Pulmonary artery endothelial cell (primary cell): ENCODE measurements around the gene ACTR3. TPM values are rescaled to one million over a fixed set of nuclear protein-coding genes. Genes with fewer than 3 reads are reported as not detected.
"Not testable (repeated sequence)": the region's sequence is repeated elsewhere in the genome, so short reads cannot be mapped to it uniquely, and the experiment has no call there.

Experiments
- DNase-seq: peaks from one replicate; pipeline ENCODE4 v3.0.0-alpha.2; 2011; ENCODE audit warnings: low read depth, low spot score
- total RNA-seq: library from RNA; depleted of rRNA; stranded (reverse); fragments of >200 nt; gene quantifications from 2 replicates; pipeline ENCODE4 v1.2.3, GENCODE V29; 2014

The ACTR3 gene
- total RNA-seq, 1 donor from 2014 or later: 317 TPM

DNA sequence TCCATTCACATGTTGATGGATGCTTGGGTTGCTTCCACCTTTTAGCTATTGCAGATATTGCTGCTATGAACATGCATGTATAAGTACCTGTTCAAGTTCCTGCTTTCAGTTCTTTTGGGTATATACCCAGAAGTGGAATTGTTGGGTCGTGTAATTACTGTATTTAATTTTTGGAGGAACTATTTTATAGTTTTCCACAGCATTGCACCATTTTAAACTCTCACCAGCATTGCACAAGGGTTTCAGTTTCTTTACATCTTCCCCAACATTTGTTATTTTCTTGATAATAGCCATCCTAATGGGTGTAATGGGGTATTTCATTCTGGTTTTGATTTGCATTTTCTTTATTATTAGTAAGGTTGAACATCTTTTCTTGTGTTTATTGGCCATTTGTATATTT is 16.0 kb downstream of the ACTR3 start:
- no peak for DNase-seq

DNA sequence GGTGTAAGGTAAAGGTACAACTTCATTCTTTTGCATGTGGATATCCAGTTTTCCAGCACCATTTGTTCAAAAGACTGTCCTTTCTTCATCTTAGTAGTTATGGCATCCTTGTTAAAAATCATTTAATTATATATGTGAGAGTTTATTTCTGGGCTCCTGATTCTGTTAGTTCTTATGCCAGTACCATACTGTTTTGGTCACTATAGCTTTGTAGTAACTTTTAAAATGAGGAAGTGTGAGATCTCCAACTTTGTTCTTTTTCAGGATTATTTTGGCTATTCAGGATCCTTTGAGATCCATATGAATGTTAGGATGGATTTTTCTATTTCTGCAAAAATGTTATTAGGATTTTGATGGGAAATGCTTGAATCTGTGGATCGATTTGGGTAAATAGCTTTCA is 16.8 kb downstream of the ACTR3 start:
- no peak for DNase-seq

DNA sequence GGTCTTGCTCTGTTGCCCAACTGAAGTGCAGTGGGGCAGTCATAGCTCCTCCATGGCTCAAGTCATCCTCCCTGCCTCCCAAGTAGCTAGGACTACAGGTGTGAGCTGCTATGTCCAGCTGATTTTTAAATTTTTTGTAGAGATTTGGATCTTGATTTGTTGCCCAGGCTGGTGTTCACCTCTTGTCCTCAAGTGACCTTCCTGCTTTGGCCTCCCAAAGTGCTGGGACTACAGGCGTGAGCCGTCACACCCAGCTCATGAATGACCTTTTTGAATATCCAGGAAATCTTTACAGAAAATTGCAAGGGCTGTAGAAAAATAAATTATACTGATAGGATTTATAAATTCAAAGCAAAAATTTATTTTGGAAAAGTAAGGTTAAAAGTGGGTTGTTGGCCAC is 17.4 kb downstream of the ACTR3 start:
- no peak for DNase-seq

DNA sequence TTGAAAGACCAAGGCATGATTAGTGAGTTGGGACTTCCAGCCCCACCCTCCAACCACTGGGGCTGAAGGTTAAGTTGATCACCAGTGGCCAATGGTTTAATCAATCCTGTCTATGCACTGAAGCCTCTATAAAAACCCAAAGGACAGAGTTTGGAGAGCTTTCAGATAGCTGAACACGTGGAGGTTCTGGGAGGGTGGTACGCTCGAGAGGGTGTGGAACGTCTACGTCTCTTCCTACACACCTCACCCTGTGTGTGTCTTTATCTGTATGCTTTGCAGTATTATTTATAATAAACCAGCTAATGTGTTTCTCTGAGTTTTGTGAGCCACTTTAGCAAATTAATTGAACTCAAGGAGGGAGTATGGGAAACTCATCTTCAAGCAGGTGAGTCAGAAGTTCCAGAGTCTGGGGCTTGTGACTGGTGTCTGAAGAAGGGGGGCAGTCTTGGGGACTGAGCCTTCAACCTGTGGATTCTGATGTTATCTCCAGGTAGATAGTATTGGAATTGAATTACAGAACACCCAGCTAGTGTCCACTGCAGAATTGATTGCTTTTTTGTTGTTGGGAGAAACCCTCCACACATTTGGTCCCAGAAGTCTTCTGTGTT is 20.3 kb downstream of the ACTR3 start:
- DNase-seq: no peak

DNA sequence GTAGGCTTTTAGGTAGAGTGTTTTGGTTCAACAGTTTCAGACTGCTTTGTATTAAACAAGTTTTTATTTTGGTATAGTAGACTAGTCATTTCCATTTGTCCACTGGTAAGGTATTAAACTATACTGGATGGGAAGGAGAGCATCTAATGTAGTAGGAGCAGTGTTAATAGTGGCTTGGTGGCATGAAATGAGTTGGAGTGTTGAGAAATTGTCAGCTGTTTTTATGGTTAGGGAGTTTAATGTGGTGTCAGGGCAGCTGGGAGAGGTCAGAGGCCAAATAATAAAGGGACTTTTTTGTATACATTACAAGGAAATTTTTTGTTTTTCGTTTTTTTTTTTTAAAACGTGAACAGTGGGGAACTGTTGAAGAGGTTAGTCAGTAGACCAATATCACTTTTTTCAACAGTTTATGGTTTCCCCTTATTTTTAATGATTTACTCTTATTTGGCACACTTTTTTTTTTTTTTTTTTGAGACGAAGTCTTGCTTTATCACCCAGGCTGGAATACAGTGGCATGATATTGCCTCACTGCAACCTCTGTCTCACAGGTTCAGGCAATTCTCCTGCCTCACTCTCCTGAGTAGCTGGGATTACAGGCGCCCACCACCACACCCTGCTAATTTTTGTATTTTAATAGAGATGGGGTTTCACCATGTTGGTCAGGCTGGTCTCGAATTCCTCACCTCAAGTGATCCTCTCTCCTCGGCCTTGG is 21.2 kb downstream of the ACTR3 start:
- DNase-seq: no peak

DNA sequence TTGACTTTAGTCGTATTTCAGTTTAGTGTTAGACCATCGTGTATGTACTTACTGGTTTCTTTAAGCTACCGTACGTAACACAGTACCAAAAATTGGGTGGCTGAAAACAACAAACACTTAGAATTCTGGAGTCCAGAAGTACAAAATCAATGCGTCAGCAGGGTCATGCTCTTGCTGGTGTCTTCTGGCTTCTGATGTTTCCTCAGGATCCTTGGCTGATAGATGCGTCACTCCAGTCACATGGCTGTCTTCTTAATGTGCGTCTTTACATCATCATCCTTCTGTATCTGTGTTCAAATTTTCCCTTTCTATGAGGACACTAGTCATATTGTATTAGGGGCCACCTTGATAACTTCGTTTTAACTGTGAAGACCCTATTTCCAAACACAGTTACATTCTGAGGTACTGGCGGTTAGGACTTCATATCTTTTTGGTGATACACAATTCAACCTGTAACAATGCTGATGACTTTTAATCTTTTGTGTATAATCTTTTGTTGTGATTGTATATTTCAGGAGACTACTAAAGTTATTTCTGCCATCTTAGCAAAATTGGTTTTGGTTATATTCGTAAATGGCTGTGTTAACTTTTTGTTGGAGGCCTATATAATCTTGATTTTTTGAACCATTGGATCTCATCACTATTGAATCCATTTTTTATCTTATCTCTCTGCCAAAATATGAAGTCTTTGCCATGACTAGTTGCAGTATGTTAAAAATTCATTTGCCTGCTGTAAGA is 25.4 kb downstream of the ACTR3 start:
- no peak for DNase-seq

DNA sequence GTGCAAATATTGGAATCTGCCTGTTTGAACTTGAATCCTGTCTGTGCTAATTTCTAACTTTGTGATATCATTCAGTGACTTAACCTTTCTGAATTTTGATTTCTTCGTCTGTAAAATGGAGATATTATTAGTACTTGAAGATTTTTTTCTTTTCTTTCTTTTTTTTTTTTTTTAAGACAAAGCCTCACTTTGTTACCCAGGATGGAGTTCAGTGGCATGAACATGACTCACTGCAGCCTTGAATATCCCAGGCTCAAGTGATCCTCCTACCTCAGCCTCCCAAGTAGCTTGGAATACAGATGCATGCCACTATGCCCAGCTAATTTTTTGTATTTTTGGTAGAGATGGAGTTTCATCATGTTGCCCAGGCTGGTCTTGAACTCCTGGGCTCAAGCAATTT is 28.3 kb downstream of the ACTR3 start:
- no peak for DNase-seq

DNA sequence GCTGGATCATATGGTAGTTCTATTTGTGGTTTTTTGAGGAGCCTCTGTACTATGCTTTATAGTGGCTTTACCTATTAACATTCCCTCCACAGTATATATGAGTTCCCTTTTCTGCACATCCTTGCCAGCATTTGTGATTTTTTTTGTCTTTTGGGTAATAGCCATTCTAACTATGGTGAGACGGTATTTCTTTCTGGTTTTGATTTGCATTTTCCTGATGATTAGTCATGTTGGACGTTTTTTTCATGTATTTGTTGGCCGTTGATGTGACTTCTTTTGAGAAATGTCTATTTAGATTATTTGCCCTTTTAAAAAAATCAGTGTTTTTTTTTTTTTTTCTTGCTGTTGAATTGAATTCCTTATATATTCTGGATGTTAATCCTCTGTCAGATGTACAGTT is 31.1 kb downstream of the ACTR3 start:
- DNase-seq: no peak

DNA sequence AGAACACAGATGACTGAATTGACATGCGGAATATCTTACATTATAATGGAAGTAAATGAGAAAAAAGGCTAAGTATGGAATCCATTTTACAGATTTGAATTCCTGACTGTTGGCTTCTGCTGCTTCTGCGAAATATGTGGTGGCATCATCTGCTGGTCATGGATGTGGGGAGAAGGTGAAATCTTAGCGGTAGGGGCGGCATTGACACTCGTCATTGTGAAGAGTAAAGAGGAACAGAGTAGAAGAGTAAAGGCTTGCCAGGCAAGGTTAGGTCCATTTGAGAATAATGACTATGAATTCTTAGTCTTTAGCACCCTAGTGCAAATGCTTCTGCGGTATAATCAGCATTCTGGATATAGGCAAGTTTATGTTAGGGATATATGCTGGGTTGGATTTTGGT is 32.4 kb downstream of the ACTR3 start:
- no peak for DNase-seq

DNA sequence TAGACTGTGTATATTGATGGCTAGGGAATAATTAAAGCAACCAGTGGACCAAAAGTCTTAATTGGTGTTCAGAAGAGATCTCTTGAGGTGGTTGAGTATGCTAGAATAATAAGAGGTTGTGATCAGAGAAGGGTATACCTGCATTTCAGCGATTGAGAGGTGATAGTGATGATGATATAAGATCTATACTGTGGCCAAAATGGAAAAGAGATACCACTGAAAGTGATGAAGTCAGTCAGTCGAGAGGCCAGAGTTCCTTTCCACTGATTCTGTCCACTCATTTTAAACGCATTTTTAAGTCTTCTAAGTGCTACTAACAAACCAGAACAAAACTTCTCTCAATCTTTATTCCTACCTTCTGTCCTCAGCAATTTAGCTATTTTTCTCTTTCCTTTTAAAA is 32.9 kb downstream of the ACTR3 start:
- DNase-seq: no peak

DNA sequence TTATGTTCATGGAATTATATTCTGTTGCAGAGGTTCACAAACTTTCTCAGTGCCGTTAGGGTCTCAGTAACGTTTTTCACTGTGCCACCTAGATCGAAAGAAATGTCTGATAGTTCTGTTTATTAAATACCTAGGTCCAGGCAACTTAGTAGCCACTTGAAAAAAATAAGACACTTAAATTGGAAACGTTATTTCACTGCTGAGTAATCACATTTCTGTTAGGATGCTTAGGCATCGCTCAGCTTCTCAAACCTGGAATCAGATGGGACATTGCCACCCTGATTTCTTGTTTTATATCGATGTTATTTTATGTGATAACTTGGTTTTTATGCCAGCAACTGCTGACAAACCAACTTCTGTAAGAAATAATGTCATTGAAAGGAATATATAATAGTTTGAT is 36.0 kb downstream of the ACTR3 start:
- DNase-seq: no peak

DNA sequence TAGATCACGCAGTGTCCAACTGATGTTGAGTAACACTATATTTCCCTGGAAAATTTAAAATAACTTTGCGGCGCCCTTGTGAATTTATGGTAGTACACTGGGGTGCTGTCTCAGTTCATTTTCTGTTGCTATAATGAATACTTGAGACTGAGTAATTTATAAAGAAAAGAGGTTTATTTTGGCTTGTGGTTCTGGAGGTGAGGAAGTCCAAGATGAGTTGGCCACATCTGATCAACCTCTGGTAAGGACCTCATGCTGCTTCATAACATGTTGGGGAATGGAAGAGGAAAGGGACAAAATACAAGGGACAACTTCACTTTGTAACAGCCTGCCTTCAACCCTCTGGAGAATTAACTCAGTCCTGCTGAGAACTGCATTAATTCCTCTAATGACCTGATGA is 36.4 kb downstream of the ACTR3 start:
- DNase-seq: no peak

DNA sequence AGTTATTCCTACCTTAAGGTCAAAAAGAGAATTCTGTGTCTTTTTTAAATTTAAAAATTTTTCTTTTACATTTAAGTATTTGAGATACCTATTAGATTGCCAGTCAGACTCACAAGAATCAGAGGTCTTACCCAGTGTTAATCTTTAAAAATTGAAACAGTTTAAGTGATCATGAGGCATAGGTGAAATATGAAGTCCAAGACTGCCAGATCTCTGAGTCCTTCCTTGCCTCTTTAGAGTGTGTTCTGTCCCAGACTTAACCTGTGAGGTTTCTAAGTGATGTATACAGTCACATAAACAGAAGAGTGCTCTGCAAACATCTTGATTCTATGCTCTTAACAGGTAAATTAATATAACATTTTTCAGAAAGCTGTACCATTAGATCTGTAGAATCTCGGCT is 40.6 kb downstream of the ACTR3 start:
- no peak for DNase-seq

DNA sequence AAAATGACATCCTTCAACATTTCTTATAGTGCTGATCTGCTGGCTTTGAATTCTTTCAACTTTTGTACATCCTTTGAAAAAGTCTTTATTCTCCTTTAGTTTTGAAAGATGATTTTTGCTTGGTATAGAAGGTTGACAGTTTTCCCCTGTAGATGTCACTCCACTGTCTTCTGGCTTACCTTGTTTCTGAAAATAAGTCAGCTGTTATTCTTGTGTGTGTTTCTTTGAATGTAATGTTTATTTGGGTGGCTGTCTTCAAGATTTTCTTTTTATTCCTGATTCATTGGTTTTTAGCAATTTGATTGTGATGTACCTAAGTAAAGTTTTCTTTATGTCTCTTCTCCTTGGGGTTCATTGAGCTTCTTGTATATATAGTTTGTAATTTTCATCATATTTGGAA is 47.6 kb downstream of the ACTR3 start:
- DNase-seq: no peak

DNA sequence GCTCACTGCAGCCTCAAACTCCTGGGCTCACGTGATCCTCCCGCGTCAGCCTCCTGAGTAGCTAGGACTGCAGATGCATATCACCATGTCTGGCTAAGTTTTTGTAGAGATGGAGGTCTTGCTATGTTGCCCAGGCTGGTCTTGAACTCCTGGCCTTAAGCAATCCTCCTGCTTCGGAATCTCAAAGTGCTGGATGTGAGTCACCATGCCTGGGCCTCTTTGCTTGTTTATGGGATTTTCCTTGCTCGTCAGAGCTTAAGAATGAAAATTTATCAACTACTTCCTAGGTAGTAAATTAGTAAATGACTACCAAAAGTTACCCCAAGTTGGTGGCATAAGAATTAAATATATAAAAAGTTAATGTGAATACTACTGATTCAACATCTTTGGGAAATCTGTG is 51.0 kb downstream of the ACTR3 start:
- no peak for DNase-seq

DNA sequence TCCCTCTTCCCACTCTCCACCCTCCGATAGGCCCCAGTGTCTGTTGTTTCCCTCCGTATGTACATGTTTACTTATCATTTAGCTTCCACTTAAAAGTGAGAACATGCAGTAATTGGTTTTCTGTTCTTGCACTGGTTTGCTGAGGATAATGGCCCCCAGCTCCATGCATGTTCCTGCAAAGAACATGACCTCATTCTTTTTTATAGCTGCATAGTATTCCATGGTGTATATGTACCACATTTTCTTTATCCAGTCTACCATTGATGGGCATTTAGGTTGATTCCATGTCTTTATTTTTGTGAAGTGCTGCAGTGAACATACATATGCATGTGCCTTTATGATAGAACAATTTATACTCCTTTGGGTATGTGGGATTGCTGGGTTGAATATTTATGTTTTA is 55.9 kb downstream of the ACTR3 start:
- DNase-seq: not testable (repeated sequence)

DNA sequence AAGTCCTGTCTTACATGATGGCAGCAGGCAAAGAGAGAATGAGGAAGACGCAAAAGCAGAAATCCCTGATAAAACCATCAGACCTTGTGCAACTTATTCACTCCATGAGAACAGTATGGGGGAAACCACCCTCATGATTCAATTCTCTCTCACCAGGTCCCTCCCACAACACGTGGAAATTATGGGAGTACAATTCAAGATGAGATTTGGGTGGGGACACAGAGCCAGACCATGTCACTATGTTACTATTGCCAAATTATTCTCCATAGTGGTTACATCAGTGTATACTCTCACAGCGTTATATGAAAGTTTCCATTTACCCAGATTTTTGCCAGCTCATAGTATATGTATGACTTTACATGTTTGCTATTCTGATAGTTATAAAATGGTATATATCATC is 61.0 kb downstream of the ACTR3 start:
- DNase-seq: not testable (repeated sequence)

DNA sequence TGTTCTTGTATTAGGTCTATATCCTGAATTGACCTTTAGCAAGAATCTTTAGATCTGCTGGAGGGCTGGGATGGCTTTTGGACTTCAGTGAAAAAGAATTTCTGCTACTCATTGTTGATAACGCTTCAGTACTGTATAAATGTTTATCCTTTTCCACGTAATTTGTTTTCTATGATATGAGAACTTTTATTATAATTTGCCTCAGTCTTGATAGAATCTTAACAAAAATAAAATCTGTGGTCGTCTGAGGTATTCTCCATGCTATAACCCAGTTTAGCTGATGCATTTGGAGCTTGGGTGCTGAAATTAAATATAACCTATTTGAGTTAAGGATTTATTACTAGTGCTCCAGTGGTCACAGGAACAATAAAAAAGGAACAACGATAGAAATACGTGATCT is 71.1 kb downstream of the ACTR3 start:
- no peak for DNase-seq

DNA sequence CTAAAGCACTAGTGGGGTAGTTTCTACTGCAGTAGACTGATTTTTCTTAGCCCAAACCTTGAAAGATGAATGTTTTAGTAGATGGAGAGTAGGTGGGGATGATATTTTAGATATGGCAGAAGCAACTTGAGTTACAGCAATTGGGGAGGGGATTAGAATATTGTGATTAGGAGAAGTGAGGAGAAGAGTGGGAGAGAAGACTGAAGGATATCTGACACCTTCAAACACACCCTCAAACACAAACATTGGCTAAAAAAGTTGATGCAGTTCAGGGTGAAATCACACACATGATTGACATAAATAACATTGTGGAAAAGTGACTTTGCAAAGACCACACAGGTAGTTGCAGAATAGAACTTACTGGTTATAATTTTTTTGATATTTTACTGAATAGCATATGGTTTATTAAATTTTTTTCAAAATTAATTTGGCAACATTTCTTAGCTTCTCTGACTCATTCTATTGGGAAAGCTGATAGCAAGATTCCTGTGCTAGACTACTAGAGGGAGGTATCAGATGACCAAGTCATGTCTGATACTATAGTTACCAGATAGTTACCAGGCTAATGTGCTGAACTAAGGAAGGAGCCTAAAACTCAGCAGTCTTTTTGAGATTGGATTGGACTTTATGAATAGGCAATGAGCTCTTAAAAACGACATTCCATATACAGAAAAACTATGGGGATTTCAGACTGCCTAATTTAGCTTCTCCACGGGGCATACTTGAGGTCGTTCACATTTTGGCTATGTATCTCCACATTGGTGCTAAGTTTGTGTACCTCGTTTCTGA is 73.0 kb downstream of the ACTR3 start:
- DNase-seq: no peak

DNA sequence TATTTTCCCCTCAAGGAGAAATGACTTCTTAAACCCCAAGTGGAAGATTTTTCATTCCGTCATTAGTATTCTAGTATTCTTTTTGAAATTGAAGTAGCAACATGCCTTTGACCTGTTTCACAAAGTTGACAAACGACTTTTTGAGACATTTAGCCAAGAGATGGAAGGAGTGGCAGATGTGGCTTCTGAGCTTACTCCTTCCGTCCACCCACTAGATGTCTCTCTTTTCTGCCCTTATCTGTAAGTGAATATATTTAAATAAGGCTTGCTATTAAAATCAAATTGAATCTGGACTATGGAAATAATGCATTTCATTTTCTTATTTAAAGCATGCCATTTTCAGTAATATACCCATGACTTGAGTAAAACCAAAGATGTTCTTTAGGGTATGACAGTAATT is 74.1 kb downstream of the ACTR3 start:
- DNase-seq: no peak

DNA sequence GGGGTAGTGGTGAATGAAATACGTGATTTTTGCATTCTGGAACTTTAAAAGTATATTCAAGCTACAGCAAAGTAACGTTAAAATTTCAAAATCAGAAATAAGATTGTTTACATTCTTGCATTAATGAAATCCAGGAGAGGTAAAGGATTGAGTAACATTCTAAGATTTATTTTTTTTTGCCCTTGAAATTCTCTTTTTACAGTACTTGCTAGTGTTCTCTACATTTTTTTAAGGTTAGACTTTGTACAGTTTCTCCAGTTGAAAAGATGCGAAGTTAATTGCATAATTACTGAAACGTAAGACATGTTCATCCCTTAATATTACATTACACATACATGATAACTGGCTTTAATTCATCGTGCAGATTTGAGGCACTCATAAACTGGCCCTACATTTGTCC is 74.5 kb downstream of the ACTR3 start:
- DNase-seq: no peak

DNA sequence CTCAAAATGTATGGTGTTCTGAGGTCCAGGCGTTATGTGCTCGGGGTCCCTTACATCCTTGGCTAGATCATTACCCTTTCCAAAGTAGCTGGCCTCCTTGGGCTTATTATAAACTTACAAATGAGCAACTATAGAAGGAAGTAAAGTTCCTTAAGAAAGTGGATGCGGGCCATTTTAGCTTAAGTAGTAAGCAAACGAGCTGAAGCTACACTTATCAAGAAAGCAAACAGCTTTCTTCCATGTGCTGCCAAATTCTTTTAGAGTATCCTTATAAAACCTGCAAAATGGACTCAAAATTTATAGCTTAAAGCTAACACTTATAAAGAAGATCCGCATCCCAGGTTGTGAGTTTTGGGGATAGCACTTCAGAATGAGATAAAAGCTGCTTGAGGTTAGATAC is 75.3 kb downstream of the ACTR3 start:
- no peak for DNase-seq
